ENCODE measurements around the gene SELENOK.

Gene SELENOK

GRCh38 chr3:53842436-53843194, 49.0 kb downstream of the SELENOK start:
- ATAC-seq: no peak

GRCh38 chr3:53841296-53841695, 50.4 kb downstream of the SELENOK start:
- ATAC-seq: no peak

- ATAC-seq: peak in 1 of 2 donors; percentile 27
Measured at GRCh38 chr3:53837331-53837730, 54.3 kb downstream of the SELENOK start.

- ATAC-seq: no peak
Measured at GRCh38 chr3:53836084-53836872, 55.4 kb downstream of the SELENOK start.

DNA sequence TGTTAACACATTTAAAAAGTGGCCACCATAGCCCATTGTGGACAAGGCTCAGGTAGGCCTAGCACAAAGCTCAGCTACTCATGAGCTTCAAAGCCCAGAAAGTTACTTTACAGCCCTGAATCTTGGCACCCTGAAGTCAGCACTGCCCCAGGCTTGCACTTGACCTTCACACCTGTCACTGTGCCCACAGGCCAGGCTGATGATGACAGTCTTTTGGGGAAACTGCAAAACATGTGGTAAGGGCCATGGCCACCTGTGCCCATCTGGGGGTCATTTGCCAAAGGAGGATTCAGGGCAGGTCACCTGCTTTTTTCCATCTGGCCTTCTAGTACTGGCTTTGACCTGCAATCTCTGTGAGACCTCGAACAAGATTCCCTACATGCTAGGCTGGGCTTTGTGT, 56.4 kb downstream of the SELENOK start:
- no peak for ATAC-seq

GRCh38 chr3:53834429-53835095, 57.1 kb downstream of the SELENOK start:
- ATAC-seq: no peak

Data from activated CD4-positive, CD25-positive, alpha-beta regulatory T cell treated with anti-CD3 and anti-CD28 coated beads, Interleukin-2, amount 50 U/mL, for 24 hours (primary cell).